ENCODE results near the gene CRIM1.

GRCh38 chr2:36559221-36559942, 203.8 kb downstream of the CRIM1 start:
- TF ChIP-seq CTCF (IDR thresholded peaks at IDR 0.05) (no peak), POLR2A (IDR thresholded peaks at IDR 0.05) (no peak)

Measured in lower leg skin (tissue), 3 donors.